ENCODE measurements around the gene SHISA9.

Gene SHISA9

DNA sequence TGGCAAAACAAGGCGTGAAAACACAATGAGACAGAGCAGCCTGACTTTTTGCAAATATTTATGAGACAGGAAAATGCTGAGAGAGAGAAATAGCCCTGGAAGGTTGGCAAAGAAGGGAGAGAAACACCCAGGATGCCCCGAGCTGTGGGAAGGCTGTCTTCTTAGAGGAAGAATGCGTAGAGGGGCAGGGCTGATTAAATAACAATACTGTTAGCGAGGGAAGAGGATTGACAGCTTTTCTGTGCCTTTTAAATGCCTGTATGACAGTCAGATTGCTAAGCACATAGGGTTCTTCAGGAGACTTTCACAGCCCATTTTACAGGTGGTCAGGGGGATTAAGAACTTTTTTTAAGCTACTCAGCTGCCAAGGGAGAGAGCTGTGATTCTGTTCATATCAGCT, 219.2 kb downstream of the SHISA9 start:
- no peak for DNase-seq (ENCODE audit: low read depth)

GRCh38 chr16:13123991-13124390, 222.6 kb downstream of the SHISA9 start:
- DNase-seq (ENCODE audit: low read depth) = no peak

GRCh38 chr16:13127144-13127543, 225.7 kb downstream of the SHISA9 start:
- no peak for DNase-seq (ENCODE audit: low read depth)

DNA sequence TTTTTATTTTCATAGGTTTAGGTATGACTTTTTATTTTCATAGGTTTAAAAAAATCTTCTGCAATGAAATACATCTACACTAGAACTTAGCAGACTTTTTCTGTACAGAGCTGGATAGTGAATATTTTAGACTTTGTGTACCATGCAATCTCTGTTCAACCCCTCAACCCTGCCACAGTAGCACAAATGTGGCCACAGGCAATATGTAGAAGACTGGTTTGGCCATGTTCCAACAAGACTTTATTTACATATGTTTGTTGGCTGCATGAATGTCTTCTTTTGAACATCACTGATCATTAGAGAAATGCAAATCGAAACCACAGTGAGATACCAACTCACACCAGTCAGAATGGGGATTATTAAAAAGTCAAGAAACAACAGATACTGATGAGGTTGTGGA, 229.2 kb downstream of the SHISA9 start:
- no peak for DNase-seq (ENCODE audit: low read depth)

GRCh38 chr16:13134836-13135235, 233.4 kb downstream of the SHISA9 start:
- DNase-seq (ENCODE audit: low read depth) = no peak

- no peak for DNase-seq (ENCODE audit: low read depth)
These were observed 235.5 kb downstream of the SHISA9 start for GRCh38 chr16:13136901-13137300.

DNA sequence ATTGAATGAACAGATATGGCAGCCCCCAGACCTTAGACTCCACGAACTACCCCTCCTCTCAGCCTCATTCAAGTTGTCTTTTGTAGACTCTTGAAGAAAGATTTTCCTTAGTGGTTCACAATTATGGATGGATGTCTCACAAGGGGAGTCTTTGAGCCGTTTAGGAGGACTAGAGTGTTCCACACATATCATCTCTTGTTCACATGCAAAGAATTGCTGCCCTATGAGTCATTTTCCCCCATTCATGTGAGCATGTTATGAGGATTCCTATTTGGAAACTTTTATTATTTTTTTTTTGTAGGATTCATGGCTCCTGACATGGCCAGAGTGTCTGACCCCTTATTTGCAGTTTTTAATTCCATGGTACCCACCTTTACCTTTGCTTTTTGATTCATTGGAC, 237.1 kb downstream of the SHISA9 start:
- DNase-seq (ENCODE audit: low read depth) = no peak

- DNase-seq (ENCODE audit: low read depth) = no peak
These were observed 238.4 kb downstream of the SHISA9 start for GRCh38 chr16:13139661-13140241.

GRCh38 chr16:13143551-13143950, 242.2 kb downstream of the SHISA9 start:
- DNase-seq (ENCODE audit: low read depth) = no peak

DNA sequence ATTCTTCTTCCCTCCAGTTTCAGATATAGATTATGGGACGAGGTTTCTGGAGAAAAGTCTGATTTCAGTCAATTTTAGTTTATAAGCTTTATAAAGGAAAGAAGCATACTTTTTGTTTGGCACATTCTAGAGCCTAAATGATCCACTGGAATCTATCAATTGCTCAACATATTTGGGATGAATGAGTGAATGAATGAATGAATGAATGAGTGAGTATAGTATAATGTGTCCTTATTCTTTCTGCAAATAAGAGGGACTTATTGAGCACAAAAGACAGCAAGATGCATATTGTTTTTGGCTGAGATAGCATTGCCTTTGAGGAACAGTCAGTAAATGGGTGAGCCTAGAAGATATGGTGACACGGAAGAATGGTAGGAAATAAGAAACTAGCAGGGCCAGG, 245.4 kb downstream of the SHISA9 start:
- no peak for DNase-seq (ENCODE audit: low read depth)

GRCh38 chr16:13148294-13148693, 246.9 kb downstream of the SHISA9 start:
- no peak for DNase-seq (ENCODE audit: low read depth)

- no peak for DNase-seq (ENCODE audit: low read depth)
These were observed 247.4 kb downstream of the SHISA9 start for GRCh38 chr16:13148836-13149235.

GRCh38 chr16:13150181-13150885, 248.9 kb downstream of the SHISA9 start:
- DNase-seq (ENCODE audit: low read depth) = no peak

GRCh38 chr16:13153696-13154095, 252.3 kb downstream of the SHISA9 start:
- no peak for DNase-seq (ENCODE audit: low read depth)

DNA sequence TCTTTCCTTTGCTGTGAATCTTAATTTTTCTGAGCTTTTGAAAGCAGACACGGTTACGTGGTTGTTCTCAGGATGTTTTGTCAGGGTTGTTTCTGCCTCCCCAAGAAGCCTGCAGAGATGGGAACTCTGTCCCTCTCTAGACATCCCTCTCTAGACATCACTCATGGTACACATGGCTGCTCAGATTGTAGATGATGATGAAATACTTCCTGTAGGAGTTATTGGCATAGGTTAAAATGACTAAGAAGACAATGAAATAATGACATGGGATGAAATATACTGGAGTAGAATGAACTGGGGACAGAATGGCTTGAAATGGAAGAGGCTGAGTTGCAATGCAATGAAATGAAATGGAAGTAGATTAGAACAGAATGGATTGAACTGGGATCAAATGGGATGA, 253.4 kb downstream of the SHISA9 start:
- DNase-seq (ENCODE audit: low read depth) = no peak

GRCh38 chr16:13155377-13155776, 254.0 kb downstream of the SHISA9 start:
- no peak for DNase-seq (ENCODE audit: low read depth)

DNA sequence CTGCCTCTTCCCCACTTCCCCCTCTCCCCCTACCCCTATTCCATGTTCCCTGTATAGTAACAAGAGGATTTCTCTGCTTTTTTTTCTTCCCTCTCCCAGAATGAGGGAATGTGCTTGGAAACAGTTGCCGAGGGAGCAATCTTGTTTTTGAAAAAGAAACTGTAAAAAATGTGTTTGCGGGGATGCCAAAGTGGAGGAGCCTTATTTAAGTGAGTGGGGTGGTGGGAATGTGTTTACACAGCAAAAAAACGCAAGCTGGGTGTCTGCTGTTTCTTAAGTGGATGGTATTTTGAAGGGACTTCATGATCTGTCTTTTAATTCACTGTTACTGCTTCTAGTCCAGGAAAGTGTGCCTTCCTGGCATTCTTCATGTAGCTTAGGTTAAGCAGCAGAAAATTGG, 254.4 kb downstream of the SHISA9 start:
- no peak for DNase-seq (ENCODE audit: low read depth)

DNA sequence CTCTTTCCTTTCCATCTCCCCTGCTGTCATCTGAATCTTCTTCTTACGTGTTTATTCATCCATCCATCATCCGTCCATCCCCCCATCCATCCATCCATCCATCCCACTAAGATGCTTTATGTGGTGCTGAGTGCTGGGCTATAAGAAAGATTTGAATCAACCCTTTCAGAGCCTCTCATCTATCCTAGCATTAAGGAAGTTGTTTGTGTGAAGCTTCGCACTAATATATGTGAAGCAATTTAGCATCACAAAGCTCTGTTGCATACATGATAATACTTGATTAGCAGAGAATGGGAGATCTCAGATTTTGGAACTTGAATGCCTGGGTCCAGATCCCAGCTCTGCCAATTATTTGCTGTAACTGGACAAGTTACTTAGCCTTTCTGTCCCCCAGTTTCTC, 255.7 kb downstream of the SHISA9 start:
- DNase-seq (ENCODE audit: low read depth) = no peak

DNA sequence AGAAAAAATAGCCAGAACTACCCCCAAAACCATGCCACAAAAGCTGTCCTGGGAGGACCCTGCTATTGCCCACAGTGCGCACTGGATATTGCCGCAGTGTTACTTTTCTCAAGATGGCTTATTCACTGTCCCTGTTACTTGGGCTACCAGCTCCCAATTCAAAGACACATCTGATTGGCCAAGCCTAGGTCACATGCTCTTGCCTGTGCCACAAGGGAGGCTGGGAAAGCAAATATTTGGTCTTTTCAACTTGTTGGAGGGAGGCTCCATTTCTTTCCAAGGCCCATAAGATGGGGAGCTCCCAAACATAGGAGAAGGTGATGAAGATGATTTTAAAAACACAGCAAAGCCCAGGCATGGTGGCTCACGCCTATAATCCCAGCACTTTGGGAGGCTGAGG, 257.0 kb downstream of the SHISA9 start:
- no peak for DNase-seq (ENCODE audit: low read depth)

DNA sequence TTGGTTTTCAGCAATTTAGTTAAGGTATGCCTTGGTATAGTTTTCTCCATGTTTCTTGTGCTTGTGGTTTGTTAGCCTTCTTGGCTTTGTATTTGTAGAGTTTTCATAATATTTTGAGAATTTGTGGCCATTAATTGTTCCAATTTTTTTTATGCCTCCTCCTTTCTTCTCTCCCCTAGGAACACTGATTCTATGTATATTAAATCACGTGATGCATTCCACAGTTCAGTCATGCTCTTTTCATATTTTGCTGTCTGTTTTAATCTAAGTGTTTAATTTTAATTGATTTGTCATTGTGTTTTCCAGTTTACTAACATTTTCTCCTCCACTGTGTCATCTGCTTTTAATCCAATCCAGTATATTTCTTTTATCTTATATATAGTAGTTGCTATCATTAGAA, 263.6 kb downstream of the SHISA9 start:
- no peak for DNase-seq (ENCODE audit: low read depth)

- DNase-seq (ENCODE audit: low read depth) = no peak
These were observed 266.7 kb downstream of the SHISA9 start for GRCh38 chr16:13168091-13168572.

GRCh38 chr16:13171313-13171712, 269.9 kb downstream of the SHISA9 start:
- no peak for DNase-seq (ENCODE audit: low read depth)

DNA sequence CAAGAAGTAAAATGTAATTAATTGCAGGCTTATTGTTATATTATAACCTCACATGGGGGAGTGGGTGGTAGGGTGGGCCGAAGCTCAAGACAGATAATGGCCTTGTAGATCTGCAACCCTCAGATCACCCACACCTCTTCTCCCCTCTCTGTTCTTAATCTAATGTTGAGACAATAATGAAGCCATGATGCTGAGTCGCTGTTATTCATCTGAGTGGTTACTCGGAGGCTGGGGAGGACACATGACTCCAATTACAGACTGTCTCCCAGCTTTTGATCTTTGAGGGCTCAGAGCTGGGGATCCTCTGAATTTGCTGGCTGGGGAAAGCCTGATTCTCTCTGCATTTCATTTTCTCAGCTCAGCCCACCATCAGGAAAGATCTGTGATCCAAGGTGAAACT, 275.3 kb downstream of the SHISA9 start:
- DNase-seq (ENCODE audit: low read depth) = no peak

DNA sequence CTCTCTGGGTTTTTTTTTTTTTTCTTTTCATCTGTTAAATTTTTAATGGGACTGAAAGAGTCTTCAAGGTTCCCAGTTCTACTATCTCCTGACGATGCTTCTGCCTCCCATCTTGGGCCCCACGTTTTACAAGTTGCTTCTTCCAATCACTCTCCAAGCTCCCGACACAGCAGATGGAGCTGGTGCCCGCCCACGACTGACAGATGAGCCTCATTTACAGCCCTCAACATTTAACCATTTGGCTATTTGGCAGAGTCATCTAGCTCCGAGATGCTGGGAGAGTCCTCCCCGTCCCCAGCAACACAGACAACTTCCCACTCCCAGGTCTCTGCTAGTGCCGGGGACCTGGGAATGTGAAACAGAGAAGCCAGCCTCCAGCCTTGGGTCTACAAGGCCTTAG, 276.9 kb downstream of the SHISA9 start:
- DNase-seq (ENCODE audit: low read depth) = no peak
